ENCODE measurements around the gene FGD2.

FGD2 gene

GRCh38 chr6:36964908-36965307 is 40.5 kb upstream of the FGD2 start:
- ChIA-PET CTCF (interaction anchor here (0.6 to 1.7 kb wide), 3 partner anchors 53 to 516 kb away, joined by 3 to 7 read pairs (median 5); no protein-coding TSS in a partner anchor), POLR2A (no interaction called here)
- TF ChIP-seq PRDM6 (tag by site-specific recombination; IDR thresholded peaks at IDR 0.05) (no peak), HOXA7 (CRISPR knock-in tag; IDR thresholded peaks at IDR 0.05; ENCODE audit: borderline replicate concordance) (no peak), ZBTB48 (tag by site-specific recombination; IDR thresholded peaks at IDR 0.05) (no peak), ZSCAN16 (tag by site-specific recombination; IDR thresholded peaks at IDR 0.05) (no peak), ZNF146 (tag by site-specific recombination; IDR thresholded peaks at IDR 0.05) (no peak), ZNF138 (tag by site-specific recombination; IDR thresholded peaks at IDR 0.05; ENCODE audit: borderline replicate concordance) (no peak), ZNF623 (tag by site-specific recombination; IDR thresholded peaks at IDR 0.05) (no peak), PRDM1 (tag by site-specific recombination; IDR thresholded peaks at IDR 0.05) (no peak), KLF10 (tag by site-specific recombination; IDR thresholded peaks at IDR 0.05) (no peak), FEZF1 (tag by site-specific recombination; IDR thresholded peaks at IDR 0.05) (no peak), ZBTB20 (tag by site-specific recombination; IDR thresholded peaks at IDR 0.05) (no peak), ZNF433 (tag by site-specific recombination; IDR thresholded peaks at IDR 0.05; ENCODE audit: low read depth) (no peak), ZBTB6 (tag by site-specific recombination; IDR thresholded peaks at IDR 0.05) (no peak), ZNF785 (tag by site-specific recombination; IDR thresholded peaks at IDR 0.05) (no peak), ZNF48 (tag by site-specific recombination; IDR thresholded peaks at IDR 0.05) (no peak)
- TF ChIP-seq, protein P1, sequence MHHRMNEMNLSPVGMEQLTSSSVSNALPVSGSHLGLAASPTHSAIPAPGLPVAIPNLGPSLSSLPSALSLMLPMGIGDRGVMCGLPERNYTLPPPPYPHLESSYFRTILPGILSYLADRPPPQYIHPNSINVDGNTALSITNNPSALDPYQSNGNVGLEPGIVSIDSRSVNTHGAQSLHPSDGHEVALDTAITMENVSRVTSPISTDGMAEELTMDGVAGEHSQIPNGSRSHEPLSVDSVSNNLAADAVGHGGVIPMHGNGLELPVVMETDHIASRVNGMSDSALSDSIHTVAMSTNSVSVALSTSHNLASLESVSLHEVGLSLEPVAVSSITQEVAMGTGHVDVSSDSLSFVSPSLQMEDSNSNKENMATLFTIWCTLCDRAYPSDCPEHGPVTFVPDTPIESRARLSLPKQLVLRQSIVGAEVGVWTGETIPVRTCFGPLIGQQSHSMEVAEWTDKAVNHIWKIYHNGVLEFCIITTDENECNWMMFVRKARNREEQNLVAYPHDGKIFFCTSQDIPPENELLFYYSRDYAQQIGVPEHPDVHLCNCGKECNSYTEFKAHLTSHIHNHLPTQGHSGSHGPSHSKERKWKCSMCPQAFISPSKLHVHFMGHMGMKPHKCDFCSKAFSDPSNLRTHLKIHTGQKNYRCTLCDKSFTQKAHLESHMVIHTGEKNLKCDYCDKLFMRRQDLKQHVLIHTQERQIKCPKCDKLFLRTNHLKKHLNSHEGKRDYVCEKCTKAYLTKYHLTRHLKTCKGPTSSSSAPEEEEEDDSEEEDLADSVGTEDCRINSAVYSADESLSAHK (tag by site-specific recombination; IDR thresholded peaks at IDR 0.05) = no peak
- TF ChIP-seq, protein P2, sequence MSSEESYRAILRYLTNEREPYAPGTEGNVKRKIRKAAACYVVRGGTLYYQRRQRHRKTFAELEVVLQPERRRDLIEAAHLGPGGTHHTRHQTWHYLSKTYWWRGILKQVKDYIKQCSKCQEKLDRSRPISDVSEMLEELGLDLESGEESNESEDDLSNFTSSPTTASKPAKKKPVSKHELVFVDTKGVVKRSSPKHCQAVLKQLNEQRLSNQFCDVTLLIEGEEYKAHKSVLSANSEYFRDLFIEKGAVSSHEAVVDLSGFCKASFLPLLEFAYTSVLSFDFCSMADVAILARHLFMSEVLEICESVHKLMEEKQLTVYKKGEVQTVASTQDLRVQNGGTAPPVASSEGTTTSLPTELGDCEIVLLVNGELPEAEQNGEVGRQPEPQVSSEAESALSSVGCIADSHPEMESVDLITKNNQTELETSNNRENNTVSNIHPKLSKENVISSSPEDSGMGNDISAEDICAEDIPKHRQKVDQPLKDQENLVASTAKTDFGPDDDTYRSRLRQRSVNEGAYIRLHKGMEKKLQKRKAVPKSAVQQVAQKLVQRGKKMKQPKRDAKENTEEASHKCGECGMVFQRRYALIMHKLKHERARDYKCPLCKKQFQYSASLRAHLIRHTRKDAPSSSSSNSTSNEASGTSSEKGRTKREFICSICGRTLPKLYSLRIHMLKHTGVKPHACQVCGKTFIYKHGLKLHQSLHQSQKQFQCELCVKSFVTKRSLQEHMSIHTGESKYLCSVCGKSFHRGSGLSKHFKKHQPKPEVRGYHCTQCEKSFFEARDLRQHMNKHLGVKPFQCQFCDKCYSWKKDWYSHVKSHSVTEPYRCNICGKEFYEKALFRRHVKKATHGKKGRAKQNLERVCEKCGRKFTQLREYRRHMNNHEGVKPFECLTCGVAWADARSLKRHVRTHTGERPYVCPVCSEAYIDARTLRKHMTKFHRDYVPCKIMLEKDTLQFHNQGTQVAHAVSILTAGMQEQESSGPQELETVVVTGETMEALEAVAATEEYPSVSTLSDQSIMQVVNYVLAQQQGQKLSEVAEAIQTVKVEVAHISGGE (tag by site-specific recombination; conservative IDR thresholded peaks at IDR 0.05; ENCODE audit: low read depth) = no peak
- TF ChIP-seq, protein P3, sequence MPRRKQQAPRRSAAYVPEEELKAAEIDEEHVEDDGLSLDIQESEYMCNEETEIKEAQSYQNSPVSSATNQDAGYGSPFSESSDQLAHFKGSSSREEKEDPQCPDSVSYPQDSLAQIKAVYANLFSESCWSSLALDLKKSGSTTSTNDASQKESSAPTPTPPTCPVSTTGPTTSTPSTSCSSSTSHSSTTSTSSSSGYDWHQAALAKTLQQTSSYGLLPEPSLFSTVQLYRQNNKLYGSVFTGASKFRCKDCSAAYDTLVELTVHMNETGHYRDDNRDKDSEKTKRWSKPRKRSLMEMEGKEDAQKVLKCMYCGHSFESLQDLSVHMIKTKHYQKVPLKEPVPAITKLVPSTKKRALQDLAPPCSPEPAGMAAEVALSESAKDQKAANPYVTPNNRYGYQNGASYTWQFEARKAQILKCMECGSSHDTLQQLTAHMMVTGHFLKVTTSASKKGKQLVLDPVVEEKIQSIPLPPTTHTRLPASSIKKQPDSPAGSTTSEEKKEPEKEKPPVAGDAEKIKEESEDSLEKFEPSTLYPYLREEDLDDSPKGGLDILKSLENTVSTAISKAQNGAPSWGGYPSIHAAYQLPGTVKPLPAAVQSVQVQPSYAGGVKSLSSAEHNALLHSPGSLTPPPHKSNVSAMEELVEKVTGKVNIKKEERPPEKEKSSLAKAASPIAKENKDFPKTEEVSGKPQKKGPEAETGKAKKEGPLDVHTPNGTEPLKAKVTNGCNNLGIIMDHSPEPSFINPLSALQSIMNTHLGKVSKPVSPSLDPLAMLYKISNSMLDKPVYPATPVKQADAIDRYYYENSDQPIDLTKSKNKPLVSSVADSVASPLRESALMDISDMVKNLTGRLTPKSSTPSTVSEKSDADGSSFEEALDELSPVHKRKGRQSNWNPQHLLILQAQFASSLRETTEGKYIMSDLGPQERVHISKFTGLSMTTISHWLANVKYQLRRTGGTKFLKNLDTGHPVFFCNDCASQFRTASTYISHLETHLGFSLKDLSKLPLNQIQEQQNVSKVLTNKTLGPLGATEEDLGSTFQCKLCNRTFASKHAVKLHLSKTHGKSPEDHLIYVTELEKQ (tag by site-specific recombination; IDR thresholded peaks at IDR 0.05; ENCODE audit: borderline replicate concordance) = no peak
- TF ChIP-seq, protein P4, sequence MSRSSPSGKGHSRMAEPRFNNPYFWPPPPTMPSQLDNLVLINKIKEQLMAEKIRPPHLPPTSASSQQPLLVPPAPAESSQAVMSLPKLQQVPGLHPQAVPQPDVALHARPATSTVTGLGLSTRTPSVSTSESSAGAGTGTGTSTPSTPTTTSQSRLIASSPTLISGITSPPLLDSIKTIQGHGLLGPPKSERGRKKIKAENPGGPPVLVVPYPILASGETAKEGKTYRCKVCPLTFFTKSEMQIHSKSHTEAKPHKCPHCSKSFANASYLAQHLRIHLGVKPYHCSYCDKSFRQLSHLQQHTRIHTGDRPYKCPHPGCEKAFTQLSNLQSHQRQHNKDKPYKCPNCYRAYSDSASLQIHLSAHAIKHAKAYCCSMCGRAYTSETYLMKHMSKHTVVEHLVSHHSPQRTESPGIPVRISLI (tag by site-specific recombination; IDR thresholded peaks at IDR 0.05) = no peak
- TF ChIP-seq, protein P5, sequence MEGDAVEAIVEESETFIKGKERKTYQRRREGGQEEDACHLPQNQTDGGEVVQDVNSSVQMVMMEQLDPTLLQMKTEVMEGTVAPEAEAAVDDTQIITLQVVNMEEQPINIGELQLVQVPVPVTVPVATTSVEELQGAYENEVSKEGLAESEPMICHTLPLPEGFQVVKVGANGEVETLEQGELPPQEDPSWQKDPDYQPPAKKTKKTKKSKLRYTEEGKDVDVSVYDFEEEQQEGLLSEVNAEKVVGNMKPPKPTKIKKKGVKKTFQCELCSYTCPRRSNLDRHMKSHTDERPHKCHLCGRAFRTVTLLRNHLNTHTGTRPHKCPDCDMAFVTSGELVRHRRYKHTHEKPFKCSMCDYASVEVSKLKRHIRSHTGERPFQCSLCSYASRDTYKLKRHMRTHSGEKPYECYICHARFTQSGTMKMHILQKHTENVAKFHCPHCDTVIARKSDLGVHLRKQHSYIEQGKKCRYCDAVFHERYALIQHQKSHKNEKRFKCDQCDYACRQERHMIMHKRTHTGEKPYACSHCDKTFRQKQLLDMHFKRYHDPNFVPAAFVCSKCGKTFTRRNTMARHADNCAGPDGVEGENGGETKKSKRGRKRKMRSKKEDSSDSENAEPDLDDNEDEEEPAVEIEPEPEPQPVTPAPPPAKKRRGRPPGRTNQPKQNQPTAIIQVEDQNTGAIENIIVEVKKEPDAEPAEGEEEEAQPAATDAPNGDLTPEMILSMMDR (tag by site-specific recombination; IDR thresholded peaks at IDR 0.05) = no peak
- Histone ChIP-seq H3K4me3 (ENCODE audit: low read depth, low read length) (no peak overlapping the region), H3K27ac (ENCODE audit: extremely low read depth, low read depth, low read length) (no peak overlapping the region), H3K36me3 (ENCODE audit: control insufficient read depth in 2 of 2, insufficient read depth in 1 of 2, low read length in 2 of 2) (peaks cover 7 to 30% of the 10 kb centered on the region in 2 experiments; a peak in 1 of 3 replicates), H3K4me1 (ENCODE audit: control insufficient read depth, insufficient read depth, low read length) (no peaks in the 10 kb centered on the region), H3K9me3 (ENCODE audit: control insufficient read depth, insufficient read depth, low read depth, low read length) (no peaks in the 10 kb centered on the region)

Data from HEK293 (cell line).